NCI-H748 (cell line): Measurements from ENCODE around the gene MAPK7.

Experiments used
- DNase-seq: peaks from one replicate; lab custom pipeline; 2025; ENCODE audit not compliant: unreplicated experiment; lab: John Stamatoyannopoulos, UW

The MAPK7 gene

GRCh38 chr17:19392303-19392702, 14.0 kb downstream of the MAPK7 start:
- no peak for DNase-seq

GRCh38 chr17:19397556-19398041, 19.3 kb downstream of the MAPK7 start:
- no peak for DNase-seq

GRCh38 chr17:19398301-19399181, 20.2 kb downstream of the MAPK7 start:
- DNase-seq = peak; percentile 73

- no peak for DNase-seq
These were observed 21.6 kb downstream of the MAPK7 start for GRCh38 chr17:19399750-19400450.

GRCh38 chr17:19401321-19402010, 23.2 kb downstream of the MAPK7 start:
- DNase-seq = no peak

- no peak for DNase-seq
These were observed 23.9 kb downstream of the MAPK7 start for GRCh38 chr17:19402171-19402570.

DNA sequence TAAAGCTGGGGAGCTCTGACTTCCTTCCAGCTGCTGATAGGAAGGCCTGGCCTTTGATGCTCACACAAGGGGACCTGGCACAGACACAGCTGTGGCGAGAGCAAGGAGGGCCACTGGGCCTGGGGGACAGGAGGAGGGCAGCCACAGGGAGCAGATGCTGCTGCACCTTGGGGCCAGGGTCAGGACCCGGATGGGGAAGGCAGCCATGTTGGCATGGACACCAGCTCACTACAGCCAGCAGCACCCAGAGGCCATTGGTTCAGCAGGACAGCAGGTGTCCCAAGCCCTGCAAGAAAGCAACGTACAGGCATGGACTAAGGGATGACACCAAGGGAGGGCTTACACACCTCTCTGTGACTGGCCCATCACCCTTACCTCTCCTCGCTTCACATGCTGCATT, 24.7 kb downstream of the MAPK7 start:
- DNase-seq = no peak

DNA sequence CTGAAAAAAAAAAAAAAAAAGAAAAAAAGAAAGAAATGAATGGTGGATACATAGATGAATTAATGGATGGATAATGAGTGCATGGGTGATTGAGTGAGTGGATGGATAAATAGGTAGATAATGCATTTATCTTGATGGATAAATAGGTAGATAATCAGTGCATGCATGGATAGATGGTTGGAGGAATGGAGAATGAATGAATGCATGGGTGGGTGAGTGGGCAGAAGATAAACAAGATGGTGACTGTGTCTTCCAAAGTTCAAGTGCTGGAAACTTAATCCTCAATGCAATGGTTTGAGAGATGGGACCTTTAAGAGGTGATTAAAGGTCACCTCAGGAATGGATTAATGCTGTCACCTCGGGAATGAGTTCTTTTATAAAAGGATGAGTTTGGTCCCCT, 26.0 kb downstream of the MAPK7 start:
- no peak for DNase-seq

- no peak for DNase-seq
These were observed 26.8 kb downstream of the MAPK7 start for GRCh38 chr17:19405114-19405513.

DNA sequence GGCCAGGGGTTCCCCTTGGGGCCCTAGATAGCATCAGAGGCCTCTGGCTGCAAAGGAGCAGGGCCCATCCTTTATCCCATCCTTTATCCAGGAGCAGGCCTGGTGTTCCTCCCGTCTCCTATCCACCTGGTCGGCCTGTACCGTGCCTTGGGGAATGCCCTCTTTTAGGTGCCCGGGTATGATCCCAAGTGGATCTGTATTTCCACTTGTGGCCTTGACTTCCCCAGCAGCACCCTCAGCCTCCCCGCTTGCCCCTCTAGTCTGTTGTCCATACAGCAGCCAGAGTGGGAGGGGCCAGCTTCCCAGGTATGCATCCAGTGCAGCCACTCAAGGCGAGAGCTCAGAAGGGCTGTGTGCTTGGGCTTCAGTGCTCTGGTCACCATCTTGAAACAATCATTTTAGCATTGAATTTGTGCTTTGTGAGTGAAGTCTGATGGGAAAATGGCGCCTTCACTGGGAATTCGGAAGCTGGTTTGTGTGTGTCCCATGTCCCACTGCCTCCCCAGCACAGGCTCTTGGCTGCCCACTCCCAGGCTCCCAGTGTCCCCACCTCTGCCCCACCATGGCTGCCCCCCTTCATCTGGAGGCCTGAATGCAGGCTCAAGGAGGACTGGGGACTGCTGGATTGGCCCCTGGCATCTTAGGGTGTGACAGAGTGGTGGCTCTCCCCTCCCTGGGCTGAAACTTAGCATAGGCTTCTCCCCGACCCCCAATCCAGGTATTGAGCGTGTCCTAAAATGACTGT, 29.5 kb downstream of the MAPK7 start:
- no peak for DNase-seq

DNA sequence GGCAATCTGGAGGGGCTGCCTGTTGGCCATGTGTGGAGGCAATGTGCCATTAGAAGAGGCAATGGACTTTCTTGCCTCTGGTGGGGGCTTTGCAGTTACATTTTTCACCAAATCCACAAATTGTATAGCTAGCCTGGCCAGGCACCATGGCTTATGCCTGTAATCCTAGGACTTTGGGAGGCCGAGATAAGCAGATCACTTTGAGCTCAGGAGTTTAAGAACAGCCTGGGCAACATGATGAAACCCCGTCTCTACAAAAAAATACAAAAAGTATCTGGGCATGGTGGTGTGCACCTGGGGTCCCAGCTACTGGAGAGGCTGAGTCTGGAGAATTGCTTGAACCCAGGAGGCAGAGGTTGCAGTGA, 30.0 kb downstream of the MAPK7 start:
- DNase-seq = no peak

DNA sequence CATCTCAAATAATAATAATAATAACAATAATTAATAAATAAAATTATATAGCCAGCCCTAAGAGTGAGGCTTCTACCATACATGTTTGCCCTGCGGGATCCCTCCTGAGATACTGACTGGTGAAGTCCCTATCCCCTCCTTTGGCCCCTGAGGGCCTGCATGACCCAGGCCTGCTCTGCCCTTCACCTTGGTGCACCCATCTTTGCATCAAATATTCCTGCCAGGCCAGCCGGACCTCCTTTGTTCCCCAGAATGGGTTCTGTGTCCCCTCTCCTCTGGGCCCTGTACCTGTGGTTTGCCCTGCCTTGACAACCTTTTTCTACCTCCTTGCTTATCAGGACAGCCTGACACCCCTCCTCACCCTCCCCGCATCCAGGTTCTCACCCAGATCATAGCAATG, 30.8 kb downstream of the MAPK7 start:
- DNase-seq = no peak

GRCh38 chr17:19409509-19409908, 31.2 kb downstream of the MAPK7 start:
- no peak for DNase-seq

DNA sequence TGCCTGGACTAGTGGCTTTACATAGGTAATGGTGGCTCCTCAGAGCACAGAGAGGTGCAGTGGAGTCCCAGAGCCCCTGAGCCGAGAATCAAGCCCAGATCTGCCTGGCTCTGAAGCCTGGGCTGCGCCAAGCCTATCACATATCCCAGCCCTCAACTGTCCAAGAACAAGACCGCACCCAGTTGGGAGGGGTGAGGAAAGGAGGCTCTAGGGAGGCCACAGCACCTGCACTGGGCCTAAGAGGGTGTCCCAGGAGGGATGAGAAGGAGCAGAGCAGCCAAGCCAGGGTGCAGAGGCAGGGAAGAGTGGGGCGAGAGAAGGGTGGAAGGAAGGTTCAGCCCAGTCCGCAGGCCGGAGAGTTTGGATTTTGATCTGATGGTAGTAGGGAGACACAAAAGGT, 31.8 kb downstream of the MAPK7 start:
- no peak for DNase-seq

DNA sequence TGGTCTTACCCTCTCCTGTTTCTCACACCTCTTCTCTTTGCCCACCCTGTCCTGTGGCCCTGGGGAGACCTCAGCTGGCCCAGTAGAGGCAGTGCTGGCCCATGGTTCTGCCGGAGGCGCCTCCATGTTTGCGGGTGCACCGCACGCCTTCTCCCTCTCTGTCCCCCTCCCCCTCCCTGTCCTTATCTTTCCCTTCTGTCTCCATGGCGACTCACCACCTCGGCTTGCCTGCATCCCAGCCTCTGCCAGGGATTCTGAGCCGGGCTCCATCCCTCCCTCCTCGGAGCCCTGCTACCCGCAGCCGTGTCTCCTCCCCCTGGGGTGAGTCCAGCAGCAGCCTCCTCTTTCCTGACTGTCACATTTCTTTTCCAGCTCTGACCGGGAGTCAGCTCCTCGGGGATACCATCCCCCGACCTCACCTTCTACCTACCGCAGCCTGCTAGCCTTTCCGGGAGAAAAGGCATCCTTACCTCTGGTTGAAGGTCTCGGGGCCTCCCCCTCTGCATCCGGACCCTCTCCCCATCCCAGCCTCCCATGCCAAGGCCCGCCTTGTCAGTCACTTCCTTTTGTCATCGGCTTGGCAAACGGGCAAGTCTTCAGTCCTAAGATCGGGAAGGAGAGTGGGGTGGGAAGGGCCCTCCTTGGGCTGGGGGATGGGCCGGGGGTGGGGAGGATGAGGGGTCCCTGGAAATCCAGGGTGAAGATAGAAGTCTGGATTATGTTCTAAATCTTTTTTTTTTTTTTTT, 32.8 kb downstream of the MAPK7 start, which contains the start of gene RNF112:
TSS of gene RNF112 (plus strand) at position 358 of the 746 bp plus-strand sequence. CDS start at position 535, 177 bp downstream.
- DNase-seq = peak; percentile 11

- no peak for DNase-seq
These were observed 33.3 kb downstream of the MAPK7 start for GRCh38 chr17:19411631-19412030.

DNA sequence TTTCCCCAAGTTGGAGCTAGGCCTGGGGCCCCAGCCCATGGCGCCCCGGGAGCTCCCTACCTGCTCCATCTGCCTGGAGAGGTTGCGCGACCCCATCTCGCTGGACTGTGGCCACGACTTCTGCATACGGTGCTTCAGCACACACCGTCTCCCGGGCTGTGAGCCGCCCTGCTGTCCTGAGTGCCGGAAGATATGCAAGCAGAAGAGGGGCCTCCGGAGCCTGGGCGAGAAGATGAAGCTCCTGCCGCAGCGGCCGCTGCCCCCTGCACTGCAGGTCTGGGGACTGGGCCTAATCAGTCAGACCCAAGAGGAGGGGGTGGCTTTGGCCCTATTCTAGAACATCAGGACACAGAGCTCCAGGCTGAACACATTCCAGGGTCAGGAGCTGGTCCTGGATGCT, 34.2 kb downstream of the MAPK7 start:
- DNase-seq = no peak

- DNase-seq = no peak
These were observed 34.7 kb downstream of the MAPK7 start for GRCh38 chr17:19412984-19413383.

DNA sequence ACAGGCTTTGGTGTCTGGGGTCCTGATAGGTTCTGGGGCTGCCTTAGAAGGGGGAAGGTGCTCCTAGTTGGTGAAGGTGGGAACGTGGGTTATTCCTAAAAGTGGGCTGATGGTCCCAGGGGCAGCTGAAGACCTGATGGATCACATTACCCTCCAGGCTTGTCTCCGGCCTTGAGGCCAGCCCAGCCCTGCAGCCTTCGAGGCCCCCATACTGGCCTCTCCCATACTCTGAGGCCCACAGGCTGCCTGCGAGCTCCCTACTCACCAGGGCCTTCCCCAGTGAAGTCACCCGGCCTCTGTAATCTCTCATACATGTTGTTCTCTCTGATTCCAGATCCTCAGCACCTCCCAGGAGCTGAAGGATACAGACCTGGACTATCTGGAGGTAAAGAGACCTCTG, 35.5 kb downstream of the MAPK7 start:
- DNase-seq = no peak
